ENCODE results near the gene TRIB2. TPM values are rescaled to one million over a fixed set of nuclear protein-coding genes. Genes with fewer than 3 reads are reported as not detected.
A peak's percentile ranks its signal among the peaks of the same experiment; 100 is the strongest.

Gene TRIB2
- total and polyA plus RNA-seq, 2 of the 13 experiments (the other 11 are each of a cell fraction or from before 2014, with no cell fraction given): 1.1 to 2.3 TPM

- no peaks in the 10 kb centered on the region for H3K36me3 ChIP-seq (replicated peaks in 1 of 2; ENCODE audit: control insufficient read depth in 1 of 2, insufficient read depth in 2 of 2, low read length in 2 of 2)
Observed at GRCh38 chr2:12737738-12738485, 21.2 kb downstream of the TRIB2 start.

GRCh38 chr2:12739721-12740254 is 23.1 kb downstream of the TRIB2 start:
- Histone ChIP-seq H3K27ac (ENCODE audit: extremely low read length, insufficient read depth, low read length) (no peak overlapping the region), H3K36me3 (replicated peaks in 1 of 2; ENCODE audit: control insufficient read depth in 1 of 2, insufficient read depth in 2 of 2, low read length in 2 of 2) (no peaks in the 10 kb centered on the region), H4K20me1 (ENCODE audit: insufficient read depth, low read length) (no peaks in the 10 kb centered on the region), H3K4me3 (replicated peaks in 1 of 3; ENCODE audit: insufficient read depth in 1 of 3, low read depth in 2 of 3, low read length in 3 of 3) (no peak overlapping the region), H3K4me1 (ENCODE audit: insufficient read depth, low read length) (peaks cover 6% of the 10 kb centered on the region; the same call in 1 of the 2 replicates), H3K79me2 (ENCODE audit: insufficient read depth, low read length) (no peaks in the 10 kb centered on the region), H2AFZ (ENCODE audit: low read length) (no peak overlapping the region), H3K4me2 (ENCODE audit: low read depth, low read length) (no peak overlapping the region), H3K9ac (ENCODE audit: insufficient read depth, low read depth, low read length) (no peak overlapping the region), H3K27me3 (ENCODE audit: control insufficient read depth in 1 of 2, insufficient read depth in 2 of 2, low read length in 2 of 2) (no peaks in the 10 kb centered on the region), H3K9me3 (ENCODE audit: low read length) (no peaks in the 10 kb centered on the region)
- FAIRE-seq (no peak), DNase-seq (ENCODE audit: low spot score) (no peak), ATAC-seq (no peak)
- BruUV-seq (replicated peaks): no TSS peak
- 58% methylated on average over 9 of the region's 9 CpGs for WGBS (ENCODE audit: low lambda C conversion rate)
- in situ Hi-C loops (cut with HindIII; ENCODE audit: extremely low pct_ligation_motif_present, low pct_unique_long_range_greater_than_20kb): no loop called here
- intact Hi-C loops (cut with micrococcal nuclease; ENCODE audit: unreplicated experiment): no loop called here
- CTCF ChIA-PET (ENCODE audit: low intra/inter-chr PET ratio, low total read pairs): no interaction called here
- POLR2A ChIA-PET: no interaction called here
- 0 out of 2 replicates have a peak, but pooled peaks have one; percentile 33 for TF ChIP-seq ZNF629 (CRISPR knock-in tag; conservative IDR thresholded peaks at IDR 0.05)
- TF ChIP-seq YEATS2 (CRISPR knock-in tag; IDR thresholded peaks at IDR 0.05; ENCODE audit: borderline replicate concordance): no peak

More at GRCh38 chr2:12737738-12738485, 21.2 kb downstream of the TRIB2 start:
- in situ Hi-C loops (cut with HindIII; ENCODE audit: extremely low pct_ligation_motif_present, low pct_unique_long_range_greater_than_20kb): no loop called here
- H3K27me3 ChIP-seq (ENCODE audit: control insufficient read depth in 1 of 2, insufficient read depth in 2 of 2, low read length in 2 of 2): no peaks in the 10 kb centered on the region
- no peaks in the 10 kb centered on the region for H3K79me2 ChIP-seq (ENCODE audit: insufficient read depth, low read length)
- no peak overlapping the region for H3K4me3 ChIP-seq (replicated peaks in 1 of 3; ENCODE audit: insufficient read depth in 1 of 3, low read depth in 2 of 3, low read length in 3 of 3)
- no TSS peak for BruUV-seq (replicated peaks)
- FAIRE-seq (no peak), DNase-seq (ENCODE audit: low spot score) (no peak), ATAC-seq (no peak; the same call in 2 of the 3 replicates)
- ChIA-PET POLR2A (no interaction called here), CTCF (ENCODE audit: low intra/inter-chr PET ratio, low total read pairs) (no interaction called here)
- intact Hi-C loops (cut with micrococcal nuclease; ENCODE audit: unreplicated experiment): no loop called here
- H3K9ac ChIP-seq (ENCODE audit: insufficient read depth, low read depth, low read length): no peak overlapping the region
- H3K27ac ChIP-seq (ENCODE audit: extremely low read length, insufficient read depth, low read length): no peak overlapping the region
- H3K4me2 ChIP-seq (ENCODE audit: low read depth, low read length): no peak overlapping the region
- H4K20me1 ChIP-seq (ENCODE audit: insufficient read depth, low read length): no peaks in the 10 kb centered on the region
- H3K9me3 ChIP-seq (ENCODE audit: low read length): no peaks in the 10 kb centered on the region
- 27% methylated on average over 11 of the region's 11 CpGs for WGBS (ENCODE audit: low lambda C conversion rate)
- TF ChIP-seq ZMYM3 (CRISPR knock-in tag; IDR thresholded peaks at IDR 0.05): peak; percentile 20; the same call in 1 of the 2 replicates
- no peak for TF ChIP-seq POLR2AphosphoS2 (IDR thresholded peaks at IDR 0.05; ENCODE audit: low read depth, low read length)
- TF ChIP-seq ZNF768 (CRISPR knock-in tag; IDR thresholded peaks at IDR 0.05): peak; percentile 72; the same call in 1 of the 2 replicates
- peaks cover 6% of the 10 kb centered on the region; the same call in 1 of the 2 replicates for H3K4me1 ChIP-seq (ENCODE audit: insufficient read depth, low read length)
- no peak overlapping the region for H2AFZ ChIP-seq (ENCODE audit: low read length)
